GM19023 (cell line): ENCODE results near the gene ETHE1.

ENCODE experiments used
- ATAC-seq: cut with Tn5 transposase; IDR thresholded peaks from one replicate; pipeline ENCODE4 v1.9.1; 2021; ENCODE audit warnings: mild to moderate bottlenecking, moderate library complexity; ENCODE audit not compliant: unreplicated experiment

The ETHE1 gene

DNA sequence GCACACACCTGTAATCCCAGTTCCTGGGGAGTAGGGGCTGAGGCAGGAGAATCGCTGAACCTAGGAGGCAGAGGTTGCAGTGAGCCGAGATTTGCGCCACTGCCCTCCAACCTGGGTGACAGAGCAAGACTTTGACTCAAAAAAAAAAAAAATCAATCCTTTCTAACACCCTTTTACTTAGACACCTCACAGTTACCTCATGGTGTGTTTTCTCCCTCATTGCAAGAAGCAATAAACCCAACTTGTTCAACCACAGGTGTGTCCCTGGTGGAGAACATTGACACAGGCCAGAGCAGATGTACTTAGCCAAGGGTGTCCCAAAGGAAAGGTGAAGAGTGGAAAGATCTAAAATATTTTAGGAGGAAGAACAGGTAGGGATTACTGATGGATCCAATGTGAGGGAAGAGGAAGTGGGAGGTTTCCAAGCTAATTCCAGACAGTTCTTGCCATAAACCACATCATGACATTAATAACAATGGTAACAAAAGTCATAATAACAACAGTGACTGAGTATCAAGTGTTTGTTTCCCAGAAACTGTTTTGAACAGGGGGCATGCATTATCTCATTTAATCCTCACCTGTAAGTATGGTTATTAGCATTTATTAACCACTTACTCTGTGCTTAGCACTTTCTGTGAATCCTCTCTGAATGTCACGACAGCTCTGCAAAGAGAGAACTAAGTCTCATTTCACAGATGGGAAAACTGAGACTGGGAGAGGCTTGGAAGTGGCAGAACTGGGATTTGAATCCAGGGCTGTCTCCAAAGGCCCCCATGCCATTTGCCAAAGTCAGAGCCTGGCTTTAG, 58.4 kb downstream of the ETHE1 start:
- ATAC-seq: no peak

DNA sequence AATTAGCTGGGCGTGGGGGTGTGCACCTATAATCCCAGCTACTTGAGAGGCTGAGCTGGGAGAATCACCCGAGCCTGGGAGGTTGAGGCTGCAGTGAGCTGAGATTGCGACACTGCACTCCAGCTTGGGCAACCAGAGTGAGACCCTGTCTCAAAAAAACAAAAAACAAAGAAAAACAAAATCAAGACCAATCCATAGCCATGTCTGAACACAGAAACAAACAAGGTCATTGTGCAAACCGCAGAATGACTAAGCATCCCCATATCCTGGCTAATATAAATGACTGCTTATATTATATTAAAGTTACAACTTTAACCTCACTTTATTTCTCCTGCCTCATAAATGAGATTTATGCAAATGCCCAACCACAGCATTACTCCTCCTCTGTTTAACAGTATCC, 59.3 kb downstream of the ETHE1 start:
- no peak for ATAC-seq

DNA sequence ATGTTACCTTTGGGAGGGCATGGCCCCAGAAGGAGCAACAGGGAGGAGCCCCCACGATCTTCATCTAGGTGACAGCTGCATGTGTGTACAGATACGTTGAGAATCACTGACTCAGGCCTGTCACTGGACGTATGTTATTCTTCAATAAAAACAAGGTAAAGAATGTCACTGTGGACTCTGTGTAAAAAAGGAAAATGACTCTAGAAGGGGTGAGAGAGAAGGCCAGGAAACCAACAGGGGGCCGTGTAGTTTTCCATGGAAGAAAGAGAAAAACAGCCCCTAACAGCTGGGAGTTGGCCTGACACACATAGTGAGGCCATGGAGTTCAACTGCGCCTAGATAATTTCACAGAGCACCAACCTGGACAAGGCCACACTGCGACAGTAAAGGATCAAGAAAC, 59.7 kb downstream of the ETHE1 start:
- no peak for ATAC-seq

DNA sequence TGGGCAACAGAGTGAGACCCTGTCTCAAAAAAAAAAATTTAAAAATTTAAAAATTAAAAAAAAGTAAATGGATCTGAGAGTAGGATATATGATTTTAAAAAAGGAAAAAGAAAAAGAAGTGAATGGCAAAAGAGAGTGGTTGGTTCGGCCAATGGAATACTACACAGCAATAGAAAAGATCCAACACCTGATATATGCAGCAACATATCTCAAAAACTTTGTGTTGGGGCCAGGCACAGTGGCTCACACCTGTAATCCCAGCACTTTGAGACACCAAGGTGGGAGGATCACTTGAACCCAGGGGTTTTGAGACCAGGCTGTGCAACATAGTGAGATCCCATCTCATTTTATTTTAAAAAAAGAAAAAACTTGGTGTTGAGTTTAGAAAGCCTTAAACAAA, 60.2 kb downstream of the ETHE1 start:
- no peak for ATAC-seq

DNA sequence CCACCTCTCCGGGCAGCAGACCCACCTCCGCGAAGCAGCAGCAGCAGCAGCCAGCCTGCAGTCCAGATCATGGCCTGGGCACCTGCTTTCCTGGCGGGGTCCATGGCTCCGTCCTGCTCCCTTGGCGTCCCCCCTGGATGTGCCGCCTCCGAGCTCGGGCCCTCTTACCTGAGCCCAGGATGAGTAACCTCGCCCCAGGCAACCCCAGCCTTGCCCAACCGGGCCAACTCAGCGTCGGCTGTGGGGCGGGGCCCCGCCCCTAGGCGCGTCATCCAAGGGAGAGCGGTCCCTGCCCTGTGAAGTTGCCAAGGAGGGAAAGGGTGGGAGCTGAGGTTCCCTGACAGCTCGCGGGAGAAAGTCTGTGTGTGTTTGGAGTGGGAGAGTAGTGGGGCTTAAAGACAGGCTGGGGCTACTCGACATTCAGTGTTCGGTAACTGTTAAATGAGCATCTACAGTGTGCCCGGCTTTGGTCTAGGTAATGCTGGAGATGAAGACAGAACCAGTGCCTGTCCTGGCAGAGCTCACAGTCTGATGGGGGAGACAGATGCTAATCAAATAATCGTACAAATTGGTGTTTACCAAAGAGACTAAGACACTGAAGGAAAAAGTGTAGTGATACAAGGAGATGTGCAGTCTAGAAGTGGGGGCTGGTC, 61.4 kb downstream of the ETHE1 start, which contains the start of gene LYPD3:
Gene LYPD3 (minus strand): TSS at position 141 of the 653 bp plus-strand sequence. CDS start 37 bp downstream, at position 104.
- ATAC-seq: no peak

DNA sequence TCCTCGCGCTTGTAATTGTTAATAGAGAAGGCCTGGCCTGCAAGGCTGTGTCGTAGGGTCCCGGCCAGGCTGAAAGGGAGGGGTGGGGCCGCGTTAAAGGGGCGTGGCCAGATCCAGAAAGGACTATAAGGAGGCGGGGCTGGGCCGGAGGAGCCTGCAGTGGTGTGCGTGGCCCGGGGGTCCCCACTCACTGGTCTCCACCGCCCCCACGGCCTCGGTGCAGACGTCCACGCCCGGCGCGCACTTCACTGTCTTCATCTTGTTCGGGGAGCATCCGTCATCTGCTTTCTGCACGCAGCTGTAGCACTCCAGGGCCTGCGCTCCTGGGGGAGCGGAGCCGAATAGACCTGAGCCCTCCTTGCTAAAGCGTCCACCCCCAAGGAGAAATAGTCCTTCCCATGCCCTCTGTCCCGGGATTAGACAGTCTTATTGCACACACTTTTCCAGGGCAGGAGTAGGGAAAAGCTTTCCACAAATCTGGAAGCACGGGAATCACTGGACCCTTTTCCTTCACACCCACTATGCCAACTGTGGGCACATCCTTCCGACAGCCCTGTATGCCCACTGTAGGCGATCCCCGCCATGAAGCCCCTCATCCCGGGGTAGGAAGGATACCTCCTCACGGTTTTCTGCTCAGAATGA, 62.7 kb downstream of the ETHE1 start:
- ATAC-seq: peak; percentile 38

GRCh38 chr19:43463381-43464133, 63.4 kb downstream of the ETHE1 start:
- peak; percentile 84 for ATAC-seq

DNA sequence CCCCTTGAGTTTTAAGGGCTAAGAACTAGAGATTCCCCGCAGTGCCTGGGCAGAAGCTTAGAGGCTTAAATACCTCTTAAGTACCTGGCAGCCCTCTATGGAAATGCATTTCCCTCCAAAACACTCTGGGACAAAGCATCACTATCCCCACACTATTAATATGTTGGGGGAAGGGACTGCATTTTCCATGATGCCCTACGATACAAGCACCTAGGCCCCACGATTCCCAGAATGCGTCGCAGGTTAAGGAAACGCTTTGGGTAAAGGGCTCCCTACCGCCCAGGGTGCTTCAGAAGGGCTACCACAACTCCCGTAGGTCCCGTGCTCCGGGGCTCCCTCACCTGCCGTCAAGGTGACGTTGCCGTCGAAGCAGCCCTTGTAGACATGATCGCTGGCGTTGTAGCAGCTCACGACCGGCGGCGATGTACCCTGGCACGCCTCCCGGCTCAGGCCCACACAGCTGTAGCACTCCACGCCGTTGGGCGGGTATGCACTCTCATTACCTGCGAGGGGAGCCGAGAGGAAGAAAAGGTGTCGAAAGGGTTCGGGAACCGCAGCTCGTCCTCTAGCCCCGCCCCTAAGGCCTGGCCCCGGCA, 64.1 kb downstream of the ETHE1 start:
- no peak for ATAC-seq

GRCh38 chr19:43462383-43462782, 64.6 kb downstream of the ETHE1 start:
- no peak for ATAC-seq

DNA sequence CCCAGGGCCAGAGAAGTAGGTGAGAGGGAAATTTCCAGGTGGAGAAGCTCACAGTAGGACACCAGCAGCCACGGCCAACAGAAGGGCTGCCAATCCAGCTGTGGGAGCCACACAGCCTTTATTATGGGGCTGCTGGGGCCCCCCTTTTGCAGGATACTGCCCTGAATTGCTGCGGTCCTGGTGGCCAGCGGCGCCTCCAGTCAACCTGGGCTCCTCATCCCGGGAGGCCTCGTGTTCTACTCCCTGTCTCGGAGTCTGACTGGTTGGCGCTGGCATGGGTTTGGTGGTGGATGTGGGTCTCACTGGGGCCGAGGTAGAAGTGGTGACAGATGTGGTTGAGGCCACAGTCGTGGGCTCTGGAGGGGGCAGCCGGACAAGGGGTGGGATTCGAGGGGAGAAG, 65.7 kb downstream of the ETHE1 start:
- ATAC-seq: no peak

DNA sequence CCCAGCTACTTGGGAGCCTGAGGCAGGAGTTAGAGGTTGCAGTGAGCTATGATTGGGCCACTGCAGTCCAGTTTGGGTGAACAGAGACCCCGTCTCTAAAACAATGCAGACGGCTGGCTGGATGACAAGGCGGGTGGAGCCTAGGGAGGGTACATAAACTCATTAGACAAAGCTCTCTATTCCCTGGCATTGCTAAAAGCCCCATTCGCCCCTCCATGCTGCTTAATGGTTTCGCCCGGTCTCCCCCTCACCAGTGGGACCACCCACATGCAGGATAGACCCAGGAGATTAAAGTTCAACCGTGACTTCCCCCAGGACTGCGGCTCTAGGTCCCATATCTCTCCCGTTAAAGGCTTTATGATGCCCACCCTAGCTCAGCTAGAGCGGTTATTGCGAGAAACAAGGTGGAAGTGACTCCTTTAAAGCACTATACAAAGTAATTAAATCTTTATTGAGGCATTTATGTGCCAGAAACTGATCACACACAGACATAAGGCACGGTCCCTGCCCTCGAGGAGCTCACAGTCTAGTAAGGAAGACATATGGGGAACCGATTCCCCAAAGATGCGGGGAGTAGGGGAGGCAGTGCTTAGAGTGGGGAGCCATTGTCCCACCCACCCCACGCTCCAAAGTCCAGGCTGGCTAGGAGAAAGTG, 66.5 kb downstream of the ETHE1 start:
- ATAC-seq: no peak

DNA sequence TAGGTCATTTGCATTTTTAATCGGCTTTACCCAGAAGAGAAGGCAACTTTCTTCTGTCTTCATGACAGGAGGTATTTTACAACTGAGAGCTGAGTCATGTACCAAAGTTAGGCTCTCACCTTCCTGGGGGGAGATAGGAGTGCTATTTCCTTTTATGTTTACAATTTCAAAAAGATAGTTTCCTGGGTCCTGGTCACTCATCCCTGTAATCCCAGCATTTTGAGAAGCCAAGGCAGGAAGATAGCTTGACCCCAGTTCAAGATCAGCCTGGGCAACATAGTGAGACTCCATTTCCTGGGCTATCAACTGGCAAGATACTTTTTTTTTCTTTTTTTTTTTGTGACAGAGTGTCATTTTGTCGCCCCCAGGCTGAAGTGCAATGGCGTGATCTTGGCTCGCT, 69.2 kb downstream of the ETHE1 start:
- ATAC-seq: no peak
